ENCODE measurements around the gene CXCR5.

GRCh38 chr11:118924591-118925585 is 41.2 kb downstream of the CXCR5 start:
- TF ChIP-seq POLR2A (IDR thresholded peaks at IDR 0.05; ENCODE audit: low read length) (no peak), GATA1 (IDR thresholded peaks at IDR 0.05; ENCODE audit: low read depth, low read length) (no peak)

All from erythroblast (primary cell).